Activated naive CD4-positive, alpha-beta T cell treated with anti-CD3 and anti-CD28 coated beads, Interleukin-2, amount 50 U/mL, for 24 hours (primary cell): Measurements from ENCODE around the gene CDC14A.
"Not testable (repeated sequence)": the region's sequence is repeated elsewhere in the genome, so short reads cannot be mapped to it uniquely, and the experiment has no call there.

ENCODE experiments used
- H3K27ac Mint-ChIP-seq: one replicate; pipeline ENCODE4 v1.8.0; 2021; ENCODE audit warnings: mild to moderate bottlenecking, mixed read lengths
- H3K27me3 Mint-ChIP-seq: one replicate; pipeline ENCODE4 v1.8.0; 2021; ENCODE audit warnings: mixed read lengths
- H3K36me3 Mint-ChIP-seq: one replicate; pipeline ENCODE4 v1.8.0; 2021; ENCODE audit warnings: mixed read lengths
- H3K4me1 Mint-ChIP-seq: one replicate; pipeline ENCODE4 v1.8.0; 2021; ENCODE audit warnings: mixed read lengths
- H3K4me3 Mint-ChIP-seq: one replicate; pipeline ENCODE4 v1.8.0; 2021; ENCODE audit warnings: mild to moderate bottlenecking, mixed read lengths
- H3K9me3 Mint-ChIP-seq: one replicate; pipeline ENCODE4 v1.8.0; 2021; ENCODE audit warnings: mixed read lengths

The CDC14A gene

DNA sequence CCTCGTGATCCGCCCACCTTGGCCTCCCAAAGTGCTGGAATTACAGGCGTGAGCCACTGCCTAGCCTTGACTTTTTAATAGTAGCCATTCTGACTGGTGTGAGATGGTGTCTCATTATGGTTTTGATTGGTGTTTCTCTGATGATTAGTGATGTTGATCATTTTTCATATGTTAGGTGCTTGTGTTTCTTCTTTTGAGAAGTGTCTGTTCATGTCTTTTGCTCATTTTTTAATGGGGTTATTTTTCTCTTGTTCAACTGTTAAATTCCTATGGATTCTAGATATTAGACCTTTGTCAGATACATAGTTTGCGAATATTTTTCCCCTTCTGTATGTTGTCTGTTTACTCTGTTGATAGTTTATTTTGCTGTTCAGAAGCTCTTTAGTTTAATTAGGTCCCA, 17.0 kb downstream of the CDC14A start:
- Mint-ChIP-seq H3K27ac (peak overlapping the region; percentile 36), H3K36me3 (peaks cover 30% of the 10 kb centered on the region), H3K4me3 (peak overlapping the region; percentile 17), H3K4me1 (peaks cover 80% of the 10 kb centered on the region)
- H3K27me3 Mint-ChIP-seq, H3K9me3 Mint-ChIP-seq: not testable (repeated sequence)

DNA sequence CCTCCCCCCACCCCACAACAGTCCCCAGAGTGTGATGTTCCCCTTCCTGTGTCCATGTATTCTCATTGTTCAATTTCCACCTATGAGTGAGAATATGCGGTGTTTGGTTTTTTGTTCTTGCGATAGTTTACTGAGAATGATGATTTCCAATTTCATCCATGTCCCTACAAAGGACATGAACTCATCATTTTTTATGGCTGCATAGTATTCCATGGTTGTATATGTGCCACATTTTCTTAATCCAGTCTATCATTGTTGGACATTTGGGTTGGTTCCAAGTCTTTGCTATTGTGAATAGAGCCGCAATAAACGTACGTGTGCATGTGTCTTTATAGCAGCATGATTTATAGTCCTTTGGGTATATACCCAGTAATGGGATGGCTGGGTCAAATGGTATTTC, 21.6 kb downstream of the CDC14A start:
- H3K4me3 Mint-ChIP-seq, H3K27ac Mint-ChIP-seq, H3K27me3 Mint-ChIP-seq, H3K9me3 Mint-ChIP-seq: not testable (repeated sequence)
- Mint-ChIP-seq H3K36me3 (peaks cover 37% of the 10 kb centered on the region), H3K4me1 (peaks cover 73% of the 10 kb centered on the region)

DNA sequence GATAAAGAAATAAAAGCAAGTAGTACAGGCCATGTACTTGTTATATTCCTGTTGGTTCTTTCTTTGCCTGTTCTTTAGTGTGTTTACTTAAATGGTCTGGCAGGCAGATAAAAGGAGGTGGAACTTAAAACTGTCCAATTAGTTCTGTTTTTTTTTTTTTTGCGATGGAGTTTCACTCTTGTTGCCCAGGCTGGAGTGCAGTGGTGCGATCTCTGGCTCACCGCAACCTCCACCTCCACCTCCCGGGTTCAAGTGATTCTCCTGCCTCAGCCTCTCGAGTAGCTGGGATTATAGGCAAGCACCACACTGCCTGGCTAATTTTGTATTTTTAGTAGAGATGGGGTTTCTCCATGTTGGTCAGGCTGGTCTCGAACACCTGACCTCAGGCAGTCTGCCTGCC, 24.6 kb downstream of the CDC14A start:
- Mint-ChIP-seq H3K36me3 (peaks cover 46% of the 10 kb centered on the region), H3K4me1 (peaks cover 78% of the 10 kb centered on the region)
- H3K27me3 Mint-ChIP-seq, H3K27ac Mint-ChIP-seq, H3K9me3 Mint-ChIP-seq, H3K4me3 Mint-ChIP-seq: not testable (repeated sequence)

DNA sequence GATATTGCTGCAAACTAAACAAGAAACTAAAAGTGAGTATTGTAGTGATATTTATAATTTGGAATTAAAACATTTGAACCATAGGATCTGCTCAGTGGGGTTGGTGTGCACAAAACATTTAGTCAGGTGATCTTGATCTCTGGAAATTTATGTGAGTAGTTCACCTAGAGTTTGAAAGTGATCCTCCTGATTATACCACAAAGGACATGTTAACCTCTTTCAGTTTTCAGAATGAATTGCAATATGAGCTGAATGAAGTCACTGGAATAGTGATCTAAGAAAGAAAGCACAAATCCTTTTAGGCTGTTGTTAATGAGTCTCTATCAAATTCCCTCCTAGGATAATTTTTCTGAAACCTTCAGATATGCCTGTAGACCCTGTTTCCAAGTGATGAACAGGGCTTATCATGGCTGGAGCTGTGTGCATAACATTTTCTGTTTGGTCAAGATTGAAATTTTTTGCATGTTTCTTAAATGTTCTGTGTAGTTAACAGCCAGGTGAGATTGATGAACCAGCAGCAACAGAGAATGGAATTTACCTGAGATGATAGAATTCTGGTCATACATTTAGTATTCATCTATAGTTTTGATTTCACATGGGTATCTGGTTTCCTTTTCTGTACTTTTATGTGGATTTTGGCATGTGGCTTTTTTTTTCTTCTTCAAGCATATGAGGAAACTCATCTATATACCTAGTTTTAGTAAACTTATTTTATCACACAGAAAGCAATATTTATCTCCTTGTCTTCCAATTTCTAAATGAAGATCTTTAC, 25.5 kb downstream of the CDC14A start:
- Mint-ChIP-seq H3K4me3 (peak overlapping the region; percentile 59), H3K27ac (peak overlapping the region; percentile 86), H3K27me3 (no peaks in the 10 kb centered on the region), H3K36me3 (peaks cover 43% of the 10 kb centered on the region), H3K9me3 (peaks cover 10% of the 10 kb centered on the region), H3K4me1 (peaks cover 74% of the 10 kb centered on the region)

DNA sequence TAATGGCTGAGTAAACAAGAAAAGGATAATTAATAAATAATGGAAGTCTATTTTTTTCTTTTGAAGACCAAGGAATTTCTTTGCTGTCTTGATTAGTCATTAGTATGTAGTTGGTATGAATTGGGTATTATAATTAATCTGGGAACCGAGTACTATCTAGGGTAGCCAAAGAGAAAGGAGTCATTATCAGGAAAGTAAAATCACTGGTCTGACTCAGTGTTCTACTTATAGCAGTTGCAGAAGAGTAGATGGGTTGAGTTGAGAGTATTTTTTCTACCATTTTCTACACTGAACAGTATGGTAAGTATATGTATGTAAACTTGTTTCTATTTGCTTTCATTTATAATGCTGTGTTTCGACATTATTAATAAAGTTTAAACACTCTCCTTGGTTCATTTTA, 26.6 kb downstream of the CDC14A start:
- peaks cover 10% of the 10 kb centered on the region for H3K9me3 Mint-ChIP-seq

DNA sequence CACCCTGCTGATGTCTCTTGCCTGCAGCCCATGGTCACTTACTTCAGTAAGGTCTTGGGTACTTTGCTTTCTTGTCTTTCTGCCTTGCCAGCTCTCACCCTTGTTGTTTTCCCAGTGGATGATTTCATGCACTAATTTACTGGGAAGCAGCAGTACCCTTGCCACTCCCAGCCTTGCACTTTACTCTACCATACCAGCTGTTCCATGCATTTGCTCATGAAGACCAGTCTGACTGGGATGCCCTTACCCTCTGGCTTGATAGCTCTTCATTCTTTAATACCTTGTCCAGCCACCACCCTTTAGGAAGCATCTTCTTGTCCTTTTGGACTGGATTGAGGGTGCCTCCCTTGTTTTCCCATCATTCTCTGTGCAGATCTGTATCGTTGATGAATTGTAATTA, 28.3 kb downstream of the CDC14A start:
- H3K27ac Mint-ChIP-seq, result peak overlapping the region; percentile 48
- no peaks in the 10 kb centered on the region for H3K9me3 Mint-ChIP-seq

More for the DNA sequence above, 26.6 kb downstream of the CDC14A start:
- Mint-ChIP-seq H3K4me1 (peaks cover 80% of the 10 kb centered on the region), H3K27ac (peak overlapping the region; percentile 57), H3K4me3 (peak overlapping the region; percentile 27), H3K27me3 (no peaks in the 10 kb centered on the region), H3K36me3 (peaks cover 41% of the 10 kb centered on the region)

DNA sequence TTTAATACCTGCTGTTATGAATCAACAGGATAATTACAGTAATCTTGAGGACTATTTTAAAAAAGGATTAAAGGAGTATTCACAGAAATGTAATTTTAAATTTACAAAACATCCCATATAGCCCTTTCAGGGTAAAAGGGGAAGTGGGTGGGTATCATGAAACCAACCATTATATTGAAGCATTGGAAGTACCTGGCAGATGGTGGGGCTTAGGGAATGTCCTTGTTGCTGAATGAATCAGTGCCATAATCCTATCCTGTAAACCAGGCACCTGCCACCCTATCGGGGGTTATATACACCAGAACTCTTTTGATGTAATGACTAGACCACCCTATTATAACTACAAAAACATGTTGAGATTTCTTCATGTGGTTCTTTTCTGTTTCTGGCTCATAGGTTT, 30.4 kb downstream of the CDC14A start:
- Mint-ChIP-seq H3K36me3 (peaks cover 25% of the 10 kb centered on the region), H3K27me3 (no peaks in the 10 kb centered on the region), H3K4me3 (no peak overlapping the region), H3K27ac (peak overlapping the region; percentile 48), H3K4me1 (peaks cover 88% of the 10 kb centered on the region), H3K9me3 (no peaks in the 10 kb centered on the region)

More for the DNA sequence above, 28.3 kb downstream of the CDC14A start:
- Mint-ChIP-seq H3K4me1 (peaks cover 83% of the 10 kb centered on the region), H3K27me3 (no peaks in the 10 kb centered on the region), H3K36me3 (peaks cover 31% of the 10 kb centered on the region), H3K4me3 (no peak overlapping the region)

DNA sequence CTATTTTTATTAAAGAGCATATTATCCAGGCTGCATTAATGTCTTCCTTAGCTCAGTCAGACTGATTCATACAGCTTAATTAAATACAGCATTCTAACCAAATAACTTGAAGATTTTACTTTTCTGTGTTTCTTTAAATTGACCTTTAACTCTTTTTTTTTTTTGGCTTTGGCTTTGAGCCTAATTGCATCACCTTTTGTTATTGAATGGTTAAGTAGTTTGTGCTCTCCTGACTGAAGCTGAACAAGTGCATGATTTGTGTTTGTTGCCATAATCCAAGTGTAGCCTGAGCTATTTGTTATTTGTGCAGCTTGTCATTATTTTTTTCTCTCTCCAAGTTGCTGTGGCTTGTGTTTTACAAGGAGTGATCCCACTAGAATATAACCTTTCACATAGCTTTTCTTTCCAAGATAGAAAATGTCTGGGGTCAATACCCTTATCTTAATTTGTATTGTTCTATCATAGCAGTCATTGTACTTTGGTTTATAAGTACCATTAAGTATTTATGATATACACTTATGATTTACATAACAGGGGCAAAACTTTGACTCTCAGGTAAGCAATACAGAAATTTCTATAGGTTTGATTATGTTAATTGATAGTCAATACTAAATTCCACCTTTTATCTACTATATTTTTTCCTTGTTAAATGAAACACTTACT, 31.6 kb downstream of the CDC14A start:
- H3K4me3 Mint-ChIP-seq, result no peak overlapping the region
- H3K27ac Mint-ChIP-seq, result peak overlapping the region; percentile 33
- no peaks in the 10 kb centered on the region for H3K27me3 Mint-ChIP-seq
- peaks cover 23% of the 10 kb centered on the region for H3K36me3 Mint-ChIP-seq
- no peaks in the 10 kb centered on the region for H3K9me3 Mint-ChIP-seq
- peaks cover 87% of the 10 kb centered on the region for H3K4me1 Mint-ChIP-seq

DNA sequence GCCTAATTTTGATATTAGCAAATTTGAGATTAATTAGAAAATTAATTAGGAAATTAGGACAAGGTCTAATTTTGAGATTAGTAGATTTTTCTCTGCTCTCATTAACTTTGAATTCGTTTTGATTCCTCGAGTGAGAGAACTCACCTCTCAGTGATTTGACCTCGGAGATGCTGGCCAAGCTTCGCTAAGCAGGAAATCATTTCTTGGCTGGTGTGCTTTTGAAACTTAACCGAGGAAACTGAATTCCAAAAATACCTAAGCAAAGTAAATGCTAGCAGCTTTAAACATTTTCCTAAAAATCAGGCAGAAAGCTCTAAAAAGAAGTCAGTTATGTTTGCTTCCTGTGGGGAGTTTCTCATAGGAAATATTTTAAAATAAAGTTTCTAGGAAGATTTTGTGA, 34.9 kb downstream of the CDC14A start:
- Mint-ChIP-seq H3K27ac (peak overlapping the region; percentile 74), H3K4me3 (peak overlapping the region; percentile 92), H3K9me3 (no peaks in the 10 kb centered on the region), H3K36me3 (peaks cover 9% of the 10 kb centered on the region), H3K27me3 (no peaks in the 10 kb centered on the region), H3K4me1 (peaks cover 90% of the 10 kb centered on the region)

DNA sequence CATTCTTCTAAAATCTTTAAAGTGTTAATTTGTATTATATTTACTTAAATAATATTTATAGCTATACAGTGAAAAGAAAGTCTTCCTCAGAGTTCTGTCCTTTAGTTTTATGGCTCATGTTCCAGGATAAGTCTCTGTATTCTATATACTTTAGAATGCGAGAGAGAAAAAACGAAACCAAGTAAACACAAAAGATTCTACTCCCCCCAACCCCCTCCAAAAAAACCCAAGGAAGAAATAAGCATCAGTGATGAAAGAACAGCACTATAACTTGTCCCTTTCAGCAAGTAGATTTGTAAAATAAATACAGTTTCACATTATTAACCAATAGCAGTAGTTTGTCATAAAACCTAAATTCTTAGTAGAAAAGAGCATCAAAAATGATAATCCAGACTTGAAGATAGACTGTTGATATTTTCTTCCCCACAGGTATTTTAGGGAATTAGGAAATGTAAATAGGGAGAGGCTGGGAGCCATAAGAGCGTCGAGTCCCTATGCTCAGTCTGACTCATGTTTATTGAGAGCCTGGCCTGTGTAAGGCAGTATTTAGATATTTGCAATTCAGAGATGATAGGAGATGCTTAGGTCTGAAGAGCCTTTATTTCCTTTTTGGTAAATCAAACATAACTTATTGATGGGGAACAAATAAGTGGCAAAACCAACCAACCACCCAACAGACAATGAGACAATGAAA, 35.5 kb downstream of the CDC14A start:
- Mint-ChIP-seq H3K4me3 (peak overlapping the region; percentile 92), H3K27me3 (no peaks in the 10 kb centered on the region), H3K36me3 (peaks cover 9% of the 10 kb centered on the region), H3K27ac (peak overlapping the region; percentile 96), H3K4me1 (peaks cover 92% of the 10 kb centered on the region), H3K9me3 (no peaks in the 10 kb centered on the region)

DNA sequence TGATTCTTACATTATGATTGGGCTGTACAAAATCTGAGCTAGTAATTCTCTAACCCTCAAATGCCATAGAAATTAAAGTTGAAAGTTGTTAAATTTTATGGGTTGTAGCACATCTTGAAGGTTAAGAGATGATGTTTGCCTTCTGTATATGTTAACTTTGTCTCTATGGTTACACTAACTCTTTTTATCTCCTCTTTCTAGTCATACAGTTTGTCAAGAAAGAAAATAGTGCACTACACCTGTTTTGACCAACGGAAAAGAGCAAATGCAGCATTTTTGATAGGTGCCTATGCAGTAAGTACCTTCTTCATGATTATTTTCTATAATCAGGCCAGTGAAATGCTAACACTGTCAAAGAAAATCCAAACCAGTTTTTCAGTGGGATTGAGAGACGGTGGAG, 38.2 kb downstream of the CDC14A start:
- H3K4me1 Mint-ChIP-seq, result peaks cover 92% of the 10 kb centered on the region
- peaks cover 4% of the 10 kb centered on the region for H3K9me3 Mint-ChIP-seq
- H3K4me3 Mint-ChIP-seq, result peak overlapping the region; percentile 45

DNA sequence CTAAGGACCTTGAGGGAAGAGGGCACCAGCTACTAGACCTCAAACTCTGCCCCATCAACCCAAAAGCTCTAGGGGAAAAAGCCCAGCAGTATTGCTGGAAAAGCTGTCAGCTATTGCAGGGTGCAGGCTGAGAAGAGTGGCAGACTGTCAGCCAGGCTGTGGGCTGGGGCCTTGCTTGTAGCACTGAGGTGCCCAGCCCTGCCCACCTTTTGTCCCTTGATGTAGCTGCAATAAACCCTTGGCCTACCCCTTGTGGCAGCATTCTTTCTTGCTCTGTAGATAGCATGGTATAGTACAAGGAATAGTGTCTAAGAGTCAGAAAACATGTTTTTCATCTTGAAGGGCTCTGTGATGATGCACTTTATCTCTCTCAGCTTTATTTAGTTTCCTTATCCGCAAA, 39.4 kb downstream of the CDC14A start:
- no peak overlapping the region for H3K4me3 Mint-ChIP-seq
- H3K27ac Mint-ChIP-seq, result peak overlapping the region; percentile 89
- H3K9me3 Mint-ChIP-seq, result peaks cover 11% of the 10 kb centered on the region
- peaks cover 12% of the 10 kb centered on the region for H3K36me3 Mint-ChIP-seq
- peaks cover 92% of the 10 kb centered on the region for H3K4me1 Mint-ChIP-seq
- H3K27me3 Mint-ChIP-seq, result no peaks in the 10 kb centered on the region

More for the DNA sequence above, 38.2 kb downstream of the CDC14A start:
- Mint-ChIP-seq H3K27me3 (no peaks in the 10 kb centered on the region), H3K36me3 (peaks cover 12% of the 10 kb centered on the region), H3K27ac (peak overlapping the region; percentile 73)

DNA sequence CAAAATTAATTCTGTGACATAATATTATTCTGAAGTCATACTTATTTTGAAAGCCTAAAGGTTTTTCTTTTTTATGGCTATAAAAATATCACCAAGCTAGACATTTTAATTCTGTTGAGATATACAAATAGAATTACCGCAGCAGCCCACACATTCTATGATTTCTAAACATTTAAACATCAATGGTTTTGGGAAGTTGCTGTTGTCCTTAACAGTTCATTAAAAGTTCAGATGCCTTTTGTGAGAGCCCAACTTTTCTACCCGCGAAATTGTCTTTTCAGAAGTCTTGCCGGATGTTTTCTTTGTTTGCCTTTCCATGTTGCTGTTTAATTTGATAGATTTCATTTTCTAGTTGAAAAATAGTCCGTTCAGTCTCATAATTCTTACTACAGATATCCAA, 40.5 kb downstream of the CDC14A start:
- H3K27me3 Mint-ChIP-seq, result no peaks in the 10 kb centered on the region
- peaks cover 12% of the 10 kb centered on the region for H3K36me3 Mint-ChIP-seq
- peak overlapping the region; percentile 26 for H3K4me3 Mint-ChIP-seq
- H3K9me3 Mint-ChIP-seq, result peaks cover 11% of the 10 kb centered on the region
- H3K27ac Mint-ChIP-seq, result peak overlapping the region; percentile 89
- peaks cover 92% of the 10 kb centered on the region for H3K4me1 Mint-ChIP-seq

DNA sequence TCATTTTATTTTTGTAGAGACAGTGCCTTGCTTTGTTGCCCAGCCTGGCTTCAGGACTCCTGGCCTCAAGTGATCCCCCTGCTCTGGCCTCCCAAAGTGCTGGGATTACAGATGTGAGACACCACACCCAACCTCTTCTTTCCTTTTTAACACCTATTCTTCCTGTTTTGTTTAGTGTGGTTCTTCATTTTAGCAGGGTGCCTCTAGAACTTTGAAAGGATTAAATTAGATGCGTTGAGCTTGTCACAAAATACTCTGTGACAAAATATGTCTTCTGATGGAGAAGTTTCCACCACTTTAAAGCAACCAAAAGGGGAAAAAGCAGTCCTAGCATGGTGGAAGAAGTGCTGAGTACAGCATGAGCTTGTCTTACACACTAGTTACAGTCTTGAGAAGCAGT, 42.0 kb downstream of the CDC14A start:
- H3K27ac Mint-ChIP-seq, result peak overlapping the region; percentile 90
- no peaks in the 10 kb centered on the region for H3K27me3 Mint-ChIP-seq
- H3K4me3 Mint-ChIP-seq, result peak overlapping the region; percentile 68
- peaks cover 11% of the 10 kb centered on the region for H3K9me3 Mint-ChIP-seq
- H3K36me3 Mint-ChIP-seq, result peaks cover 14% of the 10 kb centered on the region
- peaks cover 97% of the 10 kb centered on the region for H3K4me1 Mint-ChIP-seq

DNA sequence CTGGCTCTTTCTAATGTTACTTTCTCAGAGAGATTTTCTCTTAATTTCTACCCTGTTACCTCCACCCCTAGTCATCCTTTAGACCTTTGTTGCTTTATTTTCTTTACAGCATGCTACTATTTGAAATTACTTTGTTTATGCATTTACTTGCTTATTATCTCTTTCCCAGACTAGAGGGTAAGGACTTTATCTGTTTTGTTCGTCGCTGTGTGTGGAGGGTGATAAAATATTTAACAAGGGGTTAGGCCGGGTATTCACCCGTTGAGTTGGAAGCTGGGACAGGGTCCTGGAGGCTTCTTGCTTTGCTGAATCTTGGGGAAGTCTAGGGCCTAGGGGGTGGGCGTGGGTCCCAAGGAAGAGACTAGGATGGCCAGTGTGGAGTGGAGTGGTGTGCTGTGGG, 43.6 kb downstream of the CDC14A start:
- H3K27me3 Mint-ChIP-seq, result no peaks in the 10 kb centered on the region
- H3K9me3 Mint-ChIP-seq, result peaks cover 11% of the 10 kb centered on the region
- peak overlapping the region; percentile 82 for H3K27ac Mint-ChIP-seq
- peaks cover 97% of the 10 kb centered on the region for H3K4me1 Mint-ChIP-seq
- peaks cover 11% of the 10 kb centered on the region for H3K36me3 Mint-ChIP-seq
- peak overlapping the region; percentile 37 for H3K4me3 Mint-ChIP-seq

DNA sequence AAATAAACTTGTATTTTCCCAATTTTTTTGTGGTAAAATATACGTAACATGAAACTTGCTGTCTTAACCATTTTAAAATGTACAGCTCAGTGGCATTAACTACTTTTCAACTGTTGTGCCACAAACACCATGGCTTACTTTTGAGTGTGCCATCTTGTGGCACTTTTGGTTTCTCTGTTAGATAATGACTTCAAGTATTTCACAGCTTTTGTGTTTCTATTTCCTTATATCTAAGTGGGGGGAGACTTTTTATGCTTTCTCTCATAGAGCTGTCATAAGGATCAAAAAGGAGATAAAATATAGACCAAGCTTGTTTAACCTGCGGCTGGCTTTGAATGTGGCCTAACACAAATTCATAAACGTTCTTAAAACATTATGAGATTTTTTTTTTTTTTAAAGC, 44.3 kb downstream of the CDC14A start:
- H3K9me3 Mint-ChIP-seq, result peaks cover 11% of the 10 kb centered on the region
- H3K27ac Mint-ChIP-seq, result peak overlapping the region; percentile 82
- no peaks in the 10 kb centered on the region for H3K27me3 Mint-ChIP-seq
- H3K4me1 Mint-ChIP-seq, result peaks cover 95% of the 10 kb centered on the region
- H3K36me3 Mint-ChIP-seq, result peaks cover 10% of the 10 kb centered on the region
- no peak overlapping the region for H3K4me3 Mint-ChIP-seq
